Effector memory CD8-positive, alpha-beta T cell (primary cell): ENCODE results near the gene PILRB.

Experiments
- ATAC-seq: fragments of 150-1000 bp; cut with Tn5 transposase; replicated peaks from 2 replicates; pipeline ENCODE4 v1.10.0; 2021; ENCODE audit warnings: mild to moderate bottlenecking, moderate library complexity
- DNase-seq, 3 experiments: peaks; one replicate each; pipeline ENCODE4 v3.0.0; 2021
- H3K27ac Mint-ChIP-seq, 2 donors: one replicate each; pipeline ENCODE4 v1.8.0; 2022; ENCODE audit warnings: mild to moderate bottlenecking in 2 of 2, mixed read lengths in 2 of 2, moderate library complexity in 2 of 2
- H3K27me3 Mint-ChIP-seq, 2 donors: one replicate each; pipeline ENCODE4 v1.8.0; 2022; ENCODE audit warnings: mixed read lengths in 2 of 2
- H3K36me3 Mint-ChIP-seq: one replicate; pipeline ENCODE4 v1.8.0; 2022; ENCODE audit warnings: mild to moderate bottlenecking, moderate library complexity, mixed read lengths; ENCODE audit not compliant: insufficient read depth
- H3K4me1 Mint-ChIP-seq, 2 donors: one replicate each; pipeline ENCODE4 v1.8.0; 2022; ENCODE audit warnings: low read depth in 2 of 2, mixed read lengths in 2 of 2
- H3K4me3 Mint-ChIP-seq, 2 donors: one replicate each; pipeline ENCODE4 v1.8.0; 2022; ENCODE audit warnings: mild to moderate bottlenecking in 2 of 2, mixed read lengths in 2 of 2, moderate library complexity in 2 of 2
- H3K9me3 Mint-ChIP-seq, 2 donors: one replicate each; pipeline ENCODE4 v1.8.0; 2022; ENCODE audit warnings: mixed read lengths in 2 of 2

PILRB gene

DNA sequence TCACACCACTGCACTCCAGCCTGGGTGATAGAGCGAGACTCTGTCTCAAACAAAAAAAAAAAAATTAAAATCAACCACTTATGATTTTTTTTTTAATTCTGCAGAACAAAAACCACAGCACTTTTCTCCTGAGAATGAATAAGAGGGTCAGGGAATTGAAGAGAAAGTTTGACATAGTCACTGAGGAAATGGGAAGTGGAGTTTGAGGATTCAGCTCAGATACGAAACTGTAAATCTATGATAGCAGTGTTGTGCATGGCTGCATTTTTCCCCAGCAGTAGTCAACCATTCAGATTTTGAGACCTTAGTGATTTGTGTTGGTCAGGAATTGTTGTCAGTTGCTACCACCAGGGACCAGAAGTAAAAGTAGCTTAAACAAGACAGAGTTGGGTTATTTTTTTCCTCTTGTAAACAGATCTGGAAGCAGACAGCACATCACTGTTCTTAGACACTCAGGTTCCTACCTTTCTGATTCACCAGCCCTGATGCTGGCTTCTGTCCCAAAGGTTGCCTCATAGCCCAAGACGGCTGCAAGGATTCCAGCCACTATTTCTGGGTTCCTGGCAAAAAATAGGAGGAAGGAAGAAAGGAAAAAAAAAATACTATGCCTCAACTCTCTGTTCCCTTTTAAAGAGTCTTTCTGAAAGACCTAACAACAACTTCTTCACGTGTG lies 35.5 kb downstream of the PILRB start:
- Mint-ChIP-seq H3K36me3 (peaks cover 11% of the 10 kb centered on the region), H3K27me3 (peaks cover 10 to 15% of the 10 kb centered on the region in 2 donors), H3K4me3 (no peak overlapping the region), H3K4me1 (peaks cover 13 to 19% of the 10 kb centered on the region in 2 donors), H3K9me3 (no peaks in the 10 kb centered on the region), H3K27ac (no peak overlapping the region)
- ATAC-seq = no peak
- no peak for DNase-seq

DNA sequence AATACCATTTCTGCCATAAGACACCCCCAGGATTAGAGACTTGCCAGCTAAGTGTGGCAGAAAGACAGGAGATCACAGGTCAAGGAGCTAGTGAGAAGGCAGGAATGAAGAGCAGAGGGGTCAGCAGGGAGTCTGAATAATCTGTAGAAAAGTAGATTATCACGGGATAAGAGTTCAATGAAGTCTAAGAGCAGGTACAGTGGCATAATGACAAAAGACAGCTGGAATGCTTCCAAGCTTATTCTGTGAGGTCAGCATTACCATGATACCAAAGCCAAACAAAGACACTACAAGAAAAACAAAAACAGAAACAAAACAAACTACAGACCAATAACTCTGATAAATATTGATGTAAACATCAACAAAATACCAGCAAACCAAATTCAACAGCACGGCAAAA lies 36.2 kb downstream of the PILRB start:
- Mint-ChIP-seq H3K4me1 (peaks cover 16 to 22% of the 10 kb centered on the region in 2 donors), H3K4me3 (no peak overlapping the region), H3K27me3 (peaks cover 10 to 15% of the 10 kb centered on the region in 2 donors), H3K27ac (no peak overlapping the region), H3K9me3 (no peaks in the 10 kb centered on the region), H3K36me3 (peaks cover 11% of the 10 kb centered on the region)
- DNase-seq (no peak), ATAC-seq (no peak)

DNA sequence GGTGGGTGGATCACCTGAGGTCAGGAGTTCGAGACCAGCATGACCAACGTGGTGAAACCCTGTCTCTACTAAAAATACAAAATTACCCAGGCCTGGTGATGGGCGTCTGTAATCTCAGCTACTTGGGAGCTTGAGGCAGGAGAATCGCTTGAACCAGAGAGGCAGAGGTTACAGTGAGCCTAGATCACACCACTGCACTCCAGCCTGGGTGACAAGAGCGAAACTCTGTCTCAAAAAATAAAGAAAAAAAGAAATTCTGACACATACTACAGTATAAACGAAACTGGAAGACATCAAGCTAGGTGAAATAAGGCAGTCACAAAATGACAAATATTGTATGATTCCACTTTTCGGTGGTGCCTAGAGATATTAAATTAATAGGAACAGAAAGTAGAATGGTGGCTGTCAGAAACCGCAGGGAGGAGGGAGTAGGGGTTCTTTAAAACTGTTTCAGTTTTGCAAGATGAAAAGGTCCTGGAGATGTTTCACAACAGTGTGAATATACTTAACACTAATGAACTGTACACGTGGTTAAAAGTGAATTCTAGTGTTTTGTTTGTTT lies 38.6 kb downstream of the PILRB start:
- H3K27me3 Mint-ChIP-seq = no peaks in the 10 kb centered on the region
- ATAC-seq (peak; percentile 97), DNase-seq (peak; percentile 28 to 38 (median 30))
- H3K9me3 Mint-ChIP-seq = no peaks in the 10 kb centered on the region
- H3K27ac Mint-ChIP-seq = peak overlapping the region; percentile 96 to 97
- H3K4me3 Mint-ChIP-seq = peak overlapping the region; percentile 76 to 81
- H3K36me3 Mint-ChIP-seq = peaks cover 11% of the 10 kb centered on the region
- peaks cover 16 to 22% of the 10 kb centered on the region in 2 donors for H3K4me1 Mint-ChIP-seq

DNA sequence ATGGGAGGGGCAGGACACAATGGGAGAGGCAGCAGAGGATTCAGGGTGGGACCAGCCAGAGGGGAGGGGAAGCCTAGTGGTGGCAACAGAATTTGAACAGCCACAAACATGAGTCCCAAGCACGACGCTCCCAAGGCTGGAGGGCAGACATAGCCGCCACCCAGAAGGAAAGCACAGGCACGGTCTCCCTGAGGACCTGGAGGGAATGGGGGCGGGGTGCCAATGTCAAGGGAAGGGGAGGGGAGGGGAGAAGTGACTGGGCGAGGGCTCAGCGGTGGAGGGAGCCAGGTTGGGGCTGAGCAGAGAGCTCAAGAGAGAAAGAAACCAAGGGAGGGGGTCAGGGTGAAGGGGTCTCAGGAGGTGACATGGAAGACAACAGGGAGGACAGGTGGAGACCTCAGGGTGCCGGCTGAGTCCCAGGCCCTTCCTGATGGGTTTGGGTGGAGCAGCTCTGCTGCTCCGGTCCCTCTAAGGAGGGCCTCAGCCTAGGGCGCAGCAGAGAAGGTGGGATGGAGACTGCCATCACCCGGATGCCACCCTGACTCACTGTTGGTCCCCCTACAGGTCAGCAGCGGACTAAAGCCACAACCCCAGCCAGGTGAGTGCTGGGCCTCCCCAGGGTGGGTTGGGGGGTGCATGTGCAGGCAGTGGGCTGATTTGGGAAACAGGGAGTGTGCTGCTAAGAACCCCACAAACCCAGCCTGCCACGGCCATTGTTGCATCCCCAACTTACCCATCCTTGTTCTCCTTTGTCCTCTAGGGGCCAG lies 39.6 kb downstream of the PILRB start:
- no peak for DNase-seq

DNA sequence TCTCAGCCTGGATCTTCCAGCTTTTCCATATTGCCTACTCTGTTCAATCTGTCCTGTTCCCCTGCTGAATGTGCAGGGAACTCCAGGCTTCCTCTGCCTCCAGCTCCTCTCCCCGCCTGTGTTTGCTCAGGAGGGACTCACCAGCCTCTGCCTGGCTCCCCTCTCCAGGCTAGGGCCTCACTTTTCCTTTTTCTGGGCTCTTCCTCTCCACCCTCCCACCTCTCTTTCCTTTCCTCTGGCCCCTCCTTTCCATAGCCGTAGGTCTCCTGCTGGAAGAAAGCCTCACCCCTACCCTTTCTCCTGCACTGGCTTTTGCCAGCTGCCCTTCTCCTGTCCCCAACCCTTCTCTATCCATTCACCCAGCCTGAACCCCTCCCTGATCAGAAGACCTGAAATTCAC lies 40.3 kb downstream of the PILRB start:
- Mint-ChIP-seq H3K36me3 (peaks cover 8% of the 10 kb centered on the region), H3K27me3 (no peaks in the 10 kb centered on the region), H3K4me1 (peaks cover 16 to 22% of the 10 kb centered on the region in 2 donors), H3K9me3 (no peaks in the 10 kb centered on the region), H3K27ac (peak overlapping the region; percentile 46 to 97), H3K4me3 (peak overlapping the region in 1 of 2 donors; percentile 61)
- ATAC-seq (no peak), DNase-seq (no peak)

More for the DNA sequence above, 39.6 kb downstream of the PILRB start:
- Mint-ChIP-seq H3K27me3 (no peaks in the 10 kb centered on the region), H3K4me1 (peaks cover 16 to 22% of the 10 kb centered on the region in 2 donors), H3K36me3 (peaks cover 11% of the 10 kb centered on the region), H3K4me3 (peak overlapping the region; percentile 76 to 81), H3K27ac (peak overlapping the region; percentile 96 to 97), H3K9me3 (no peaks in the 10 kb centered on the region)
- no peak for ATAC-seq

DNA sequence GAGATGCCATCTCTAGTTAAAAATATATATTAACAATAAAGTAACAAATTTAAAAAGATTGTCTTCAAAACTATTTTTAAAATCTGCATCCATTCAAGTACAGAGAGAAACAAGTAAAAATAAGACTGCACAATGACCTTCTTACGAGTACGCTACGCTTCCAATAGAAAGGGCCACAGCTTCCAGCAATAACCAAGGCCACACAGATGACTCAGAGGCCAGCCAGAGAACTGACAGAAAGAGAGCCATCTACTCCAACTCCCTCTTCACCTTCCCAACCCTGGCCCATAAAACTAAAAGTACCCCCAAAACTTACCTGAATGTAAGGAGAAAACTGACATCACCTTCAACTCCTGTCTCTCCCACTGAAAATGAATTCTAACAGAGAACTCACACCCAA lies 42.1 kb downstream of the PILRB start:
- no peak overlapping the region for H3K4me3 Mint-ChIP-seq
- no peaks in the 10 kb centered on the region for H3K27me3 Mint-ChIP-seq
- peaks cover 8% of the 10 kb centered on the region for H3K36me3 Mint-ChIP-seq
- DNase-seq (no peak), ATAC-seq (no peak)
- no peaks in the 10 kb centered on the region for H3K9me3 Mint-ChIP-seq
- H3K27ac Mint-ChIP-seq = no peak overlapping the region
- peaks cover 16 to 22% of the 10 kb centered on the region in 2 donors for H3K4me1 Mint-ChIP-seq

DNA sequence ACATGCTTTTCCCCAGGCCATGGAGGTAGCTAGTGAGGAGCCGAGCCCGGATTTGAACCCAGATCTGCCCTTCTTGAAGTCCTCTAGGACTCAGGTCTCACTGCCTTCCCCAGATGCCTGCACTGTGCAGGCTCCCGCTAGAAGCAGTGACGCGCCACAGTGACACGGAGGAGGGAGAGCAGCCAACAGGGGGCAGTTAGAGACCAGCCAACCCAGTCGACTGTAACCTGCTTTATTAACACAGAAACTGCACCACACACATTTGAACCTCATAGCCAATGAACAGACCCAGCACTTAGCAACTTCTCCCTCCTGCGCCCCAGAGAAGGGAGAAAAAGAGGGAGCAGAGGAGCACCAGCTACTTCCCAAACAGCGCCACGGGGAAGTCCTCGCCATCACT lies 42.7 kb downstream of the PILRB start:
- no peaks in the 10 kb centered on the region for H3K9me3 Mint-ChIP-seq
- DNase-seq (no peak), ATAC-seq (no peak)
- no peaks in the 10 kb centered on the region for H3K27me3 Mint-ChIP-seq
- H3K4me3 Mint-ChIP-seq = no peak overlapping the region
- no peak overlapping the region for H3K27ac Mint-ChIP-seq
- H3K4me1 Mint-ChIP-seq = peaks cover 16 to 22% of the 10 kb centered on the region in 2 donors
- peaks cover 7% of the 10 kb centered on the region for H3K36me3 Mint-ChIP-seq

DNA sequence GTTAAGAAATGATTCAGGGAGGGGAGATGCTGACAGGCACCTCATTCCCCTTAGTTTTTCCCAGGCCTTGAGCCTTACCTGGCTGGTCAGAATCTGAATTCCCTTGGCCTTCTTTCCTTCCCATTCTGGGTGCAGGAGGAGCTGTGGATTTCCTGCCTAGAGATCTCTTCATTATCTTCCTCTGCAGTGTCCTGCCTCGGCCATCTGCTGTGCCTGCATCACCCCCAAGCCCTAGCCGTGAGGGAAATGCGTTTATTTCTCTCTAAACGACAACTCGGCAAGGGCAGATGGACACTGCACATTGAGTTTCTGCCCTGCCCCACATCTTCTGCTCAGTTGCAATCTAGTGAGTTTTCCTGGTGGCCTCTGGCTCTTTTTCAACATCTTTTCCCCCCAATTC lies 43.9 kb downstream of the PILRB start:
- DNase-seq (no peak), ATAC-seq (no peak)
- Mint-ChIP-seq H3K27me3 (no peaks in the 10 kb centered on the region), H3K4me3 (no peak overlapping the region), H3K4me1 (peaks cover 14 to 17% of the 10 kb centered on the region in 2 donors), H3K27ac (no peak overlapping the region), H3K36me3 (peaks cover 3% of the 10 kb centered on the region), H3K9me3 (no peaks in the 10 kb centered on the region)

DNA sequence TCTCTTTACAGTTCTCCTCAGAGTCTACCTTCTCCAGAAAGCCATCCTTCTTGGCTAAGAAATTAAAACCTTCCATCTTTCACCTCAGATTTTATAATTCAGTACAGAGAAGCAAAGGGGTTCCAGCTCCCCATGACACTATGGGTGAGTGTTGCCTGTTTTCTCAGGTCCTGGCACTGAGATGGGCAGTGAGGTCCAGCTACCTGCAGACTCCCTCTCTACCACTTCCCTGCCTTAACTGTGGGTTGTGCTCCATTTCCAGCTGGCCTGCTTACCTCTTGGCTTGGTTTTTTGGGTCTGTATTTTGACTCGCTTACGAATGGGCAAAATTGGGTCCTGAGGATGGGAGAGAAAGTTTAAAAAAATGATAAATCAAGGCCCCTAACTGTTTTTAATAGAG lies 44.3 kb downstream of the PILRB start:
- no peak for DNase-seq
- no peaks in the 10 kb centered on the region for H3K27me3 Mint-ChIP-seq
- ATAC-seq = no peak
- peaks cover 10 to 13% of the 10 kb centered on the region in 2 donors for H3K4me1 Mint-ChIP-seq
- H3K27ac Mint-ChIP-seq = no peak overlapping the region
- H3K36me3 Mint-ChIP-seq = peaks cover 3% of the 10 kb centered on the region
- H3K9me3 Mint-ChIP-seq = no peaks in the 10 kb centered on the region
- no peak overlapping the region for H3K4me3 Mint-ChIP-seq

DNA sequence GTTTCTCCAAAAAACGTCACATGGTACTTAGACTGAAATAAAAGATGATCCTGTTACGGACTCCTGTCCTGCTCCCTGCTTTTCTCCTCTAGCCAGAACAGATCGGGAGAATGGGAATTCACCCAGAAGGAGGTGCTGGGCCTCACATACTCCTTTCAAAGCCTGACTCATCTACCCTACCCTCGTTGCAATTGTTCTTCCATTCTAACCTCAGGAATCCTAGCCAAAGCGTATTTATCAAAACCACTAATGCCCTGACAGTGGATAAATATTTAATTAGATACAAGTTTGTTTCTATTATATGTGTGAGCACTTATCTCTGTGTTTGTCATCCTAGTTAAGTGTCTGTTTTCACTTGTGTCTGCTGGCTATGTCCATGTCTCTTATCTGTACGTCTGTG lies 48.9 kb downstream of the PILRB start:
- Mint-ChIP-seq H3K9me3 (no peaks in the 10 kb centered on the region), H3K36me3 (peaks cover 3% of the 10 kb centered on the region), H3K27ac (no peak overlapping the region), H3K4me3 (no peak overlapping the region), H3K27me3 (no peaks in the 10 kb centered on the region), H3K4me1 (peaks cover 2 to 3% of the 10 kb centered on the region in 2 donors)
- ATAC-seq = no peak
- no peak for DNase-seq

DNA sequence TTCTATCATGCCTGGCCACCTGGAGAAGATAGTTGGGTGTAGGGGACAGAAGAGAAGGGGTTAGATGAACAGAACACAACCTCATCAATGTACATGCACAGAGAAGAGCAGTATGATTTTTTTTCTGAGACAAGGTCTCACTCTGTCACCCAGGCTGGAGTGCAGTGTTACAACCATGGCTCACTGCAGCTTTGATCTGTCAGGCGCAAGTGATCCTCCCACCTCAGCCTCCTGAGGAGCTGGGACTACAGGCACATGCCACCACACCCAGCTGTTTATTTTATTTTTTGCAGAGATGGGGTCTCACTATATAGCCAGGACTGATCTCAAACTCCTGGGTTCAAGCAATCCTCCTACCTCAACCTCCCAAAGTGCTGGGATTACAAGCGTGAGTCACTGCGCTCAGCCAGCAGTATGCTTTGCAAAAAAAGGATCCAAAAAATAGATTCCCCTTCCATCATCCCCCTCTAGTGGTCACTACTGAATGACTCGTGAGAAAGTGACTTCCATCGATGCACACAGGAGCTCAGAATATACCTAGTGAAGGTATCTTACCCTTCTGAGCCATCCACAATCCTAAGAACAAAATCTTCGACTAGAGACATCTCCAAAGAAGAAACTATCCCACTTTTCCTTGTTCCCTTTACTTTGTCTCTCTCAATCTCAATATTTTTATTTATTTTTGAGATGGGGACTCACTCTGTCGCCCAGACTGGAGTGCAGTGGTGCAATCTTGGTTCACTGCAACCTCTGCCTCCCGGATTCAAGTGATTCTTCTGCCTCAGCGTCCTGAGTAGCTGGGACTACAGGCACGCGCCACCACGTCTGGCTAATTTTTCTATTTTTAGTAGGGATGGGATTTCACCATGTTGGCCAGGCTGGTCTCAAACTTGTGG lies 49.6 kb downstream of the PILRB start:
- H3K9me3 Mint-ChIP-seq = no peaks in the 10 kb centered on the region
- H3K27ac Mint-ChIP-seq = no peak overlapping the region
- H3K4me1 Mint-ChIP-seq = peaks cover 2 to 3% of the 10 kb centered on the region in 2 donors
- ATAC-seq (peak; percentile 93), DNase-seq (peak; percentile 53 to 63 (median 56))
- H3K27me3 Mint-ChIP-seq = no peaks in the 10 kb centered on the region
- H3K36me3 Mint-ChIP-seq = peaks cover 3% of the 10 kb centered on the region
- no peak overlapping the region for H3K4me3 Mint-ChIP-seq

DNA sequence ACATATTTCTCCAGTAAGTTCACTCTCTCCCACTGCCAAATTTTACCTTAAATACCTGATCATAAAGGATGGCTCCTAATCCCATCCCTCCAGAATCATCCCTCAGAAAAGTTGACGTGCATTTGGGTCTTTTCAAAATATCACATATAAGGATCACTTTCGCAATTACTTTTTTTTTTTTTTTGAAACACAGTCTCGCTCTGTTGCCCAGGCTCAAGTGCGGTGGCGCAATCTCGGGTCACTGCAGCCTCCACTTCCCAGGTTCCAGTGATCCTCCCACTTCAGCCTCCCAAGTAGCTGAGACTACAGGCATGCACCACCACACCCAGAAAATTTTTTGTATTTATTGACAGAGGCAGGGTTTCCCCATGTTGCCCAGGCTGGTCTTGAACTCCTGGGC lies 53.2 kb downstream of the PILRB start:
- H3K36me3 Mint-ChIP-seq = no peaks in the 10 kb centered on the region
- DNase-seq (no peak), ATAC-seq (no peak)
- no peaks in the 10 kb centered on the region for H3K9me3 Mint-ChIP-seq
- H3K4me3 Mint-ChIP-seq = no peak overlapping the region
- H3K27me3 Mint-ChIP-seq = no peaks in the 10 kb centered on the region
- peaks cover 2 to 3% of the 10 kb centered on the region in 2 donors for H3K4me1 Mint-ChIP-seq
- H3K27ac Mint-ChIP-seq = no peak overlapping the region

DNA sequence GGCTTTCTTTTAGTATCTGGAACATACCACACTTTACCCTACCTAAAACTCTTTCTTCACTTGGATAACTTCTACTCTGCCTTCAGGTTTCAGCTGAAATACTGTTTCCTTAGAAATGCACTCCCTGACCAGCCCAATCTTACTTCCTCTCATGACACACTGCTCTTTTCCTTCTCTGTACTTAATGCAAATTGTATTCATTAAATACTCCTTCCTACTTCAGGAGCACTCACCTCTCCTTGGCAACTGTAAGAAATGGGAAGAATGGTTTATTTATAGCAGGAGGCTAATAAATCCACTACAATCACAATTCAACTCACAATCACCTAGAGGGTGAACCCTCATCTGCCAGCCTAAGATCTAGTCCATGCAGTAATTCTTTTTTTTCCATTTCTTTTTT lies 55.4 kb downstream of the PILRB start:
- ATAC-seq = no peak
- Mint-ChIP-seq H3K9me3 (no peaks in the 10 kb centered on the region), H3K27ac (no peak overlapping the region), H3K36me3 (no peaks in the 10 kb centered on the region), H3K4me3 (no peak overlapping the region), H3K27me3 (no peaks in the 10 kb centered on the region), H3K4me1 (no peaks in the 10 kb centered on the region)
- DNase-seq = no peak
